Osteoblast (primary cell): ENCODE measurements around the gene COPG1. TPM values are rescaled to one million over a fixed set of nuclear protein-coding genes. Genes with fewer than 3 reads are reported as not detected.

Experiments
- DNase-seq: peaks from one replicate; pipeline ENCODE4 v3.0.0; 2011; ENCODE audit warnings: low spot score, mixed read lengths; ENCODE audit not compliant: insufficient read length; ENCODE audit errors: missing footprints
- H2AFZ ChIP-seq: 2 replicates; pipeline ENCODE4 v1.6.0; 2011; ENCODE audit warnings: mild to moderate bottlenecking, low read length
- H3K27ac ChIP-seq: 2 replicates; pipeline ENCODE4 v1.5.1; 2011; ENCODE audit warnings: mild to moderate bottlenecking, low read depth, low read length, moderate library complexity
- H3K27me3 ChIP-seq: 2 replicates; pipeline ENCODE4 v1.6.0; 2012; ENCODE audit warnings: mild to moderate bottlenecking, control low read depth, inconsistent platforms, low read length, moderate library complexity; ENCODE audit not compliant: insufficient read depth
- H3K36me3 ChIP-seq: 2 replicates; pipeline ENCODE4 v1.5.1; 2011; ENCODE audit warnings: mild to moderate bottlenecking, low read length, control low read depth, moderate library complexity; ENCODE audit not compliant: insufficient read depth
- H3K4me1 ChIP-seq: 2 replicates; pipeline ENCODE4 v1.5.1; 2011; ENCODE audit warnings: mild to moderate bottlenecking, low read length, control low read depth, moderate library complexity; ENCODE audit not compliant: insufficient read depth
- H3K4me2 ChIP-seq: 2 replicates; pipeline ENCODE4 v1.6.0; 2011; ENCODE audit warnings: mild to moderate bottlenecking, low read length; ENCODE audit not compliant: insufficient read depth
- H3K4me3 ChIP-seq: fragments of 200-600 bp; sonication (generic); 3 replicates; pipeline ENCODE4 v1.5.1; 2012; ENCODE audit warnings: mild to moderate bottlenecking, low read length, inconsistent platforms; ENCODE audit not compliant: insufficient read depth
- H3K79me2 ChIP-seq: 2 replicates; pipeline ENCODE4 v1.6.0; 2012; ENCODE audit warnings: mild to moderate bottlenecking, low read length, control low read depth, inconsistent platforms; ENCODE audit not compliant: insufficient read depth
- H3K9me3 ChIP-seq: 2 replicates; pipeline ENCODE4 v1.5.1; 2011; ENCODE audit warnings: low read depth, low read length, control low read depth
- H4K20me1 ChIP-seq: 2 replicates; pipeline ENCODE4 v1.6.0; 2012; ENCODE audit warnings: mild to moderate bottlenecking, low read length, control low read depth; ENCODE audit not compliant: insufficient read depth
- total RNA-seq: library from RNA; depleted of rRNA; stranded (reverse); fragments of >200 nt; gene quantifications from 2 replicates; pipeline ENCODE4 v1.2.3, GENCODE V29; 2012
- TF ChIP-seq, protein P1 (sequence below): IDR thresholded peaks from 2 replicates; pipeline ENCODE4 v1.5.1; 2011; ENCODE audit warnings: mild to moderate bottlenecking, low read depth, low read length, moderate library complexity; ENCODE audit errors: extremely low read depth

The COPG1 gene
- total RNA-seq, 1 donor, result 297 TPM

DNA sequence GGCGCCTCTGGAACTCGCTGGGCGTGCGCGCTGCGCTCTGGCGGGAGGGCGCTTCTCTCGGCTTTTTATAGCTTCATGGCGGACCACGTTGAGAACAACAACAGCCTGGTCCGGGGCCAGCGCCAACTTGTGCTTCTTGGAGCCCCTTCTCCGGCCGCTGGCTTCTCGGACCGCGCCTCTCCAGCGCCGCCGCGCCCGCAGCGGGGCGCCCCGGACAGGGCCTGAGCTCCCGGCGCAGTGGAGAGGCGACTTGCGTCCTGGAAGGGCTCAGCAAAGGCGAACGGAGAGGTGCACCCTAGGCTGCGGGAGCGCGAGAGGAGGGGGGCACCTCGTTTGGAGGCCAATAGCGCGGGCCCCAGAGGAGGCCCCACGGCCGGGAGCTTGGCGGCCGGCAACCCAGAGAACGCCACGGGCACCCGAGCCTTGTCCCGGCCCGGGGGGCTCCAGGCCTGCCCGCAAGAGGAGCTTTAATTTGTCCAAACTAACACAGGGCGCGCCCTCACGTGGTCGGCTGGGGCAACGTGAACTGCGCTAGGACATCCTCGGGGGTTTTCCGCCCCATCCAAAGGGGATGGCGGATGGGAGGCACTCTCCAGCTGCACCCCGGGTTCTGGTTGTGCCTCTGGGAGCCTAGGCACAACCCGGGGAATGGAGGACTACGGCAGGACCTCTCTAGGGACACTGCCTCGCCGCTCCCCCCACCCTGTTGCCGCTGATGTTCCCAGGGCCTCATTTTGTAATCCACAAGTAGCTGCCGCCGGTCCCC is 67.0 kb downstream of the COPG1 start:
- Histone ChIP-seq H3K4me2 (peak overlapping the region; percentile 87), H3K4me1 (peaks cover 14% of the 10 kb centered on the region), H3K4me3 (peak overlapping the region; percentile 86), H2AFZ (peak overlapping the region; percentile 98), H3K27ac (peak overlapping the region; percentile 72), H3K9me3 (no peaks in the 10 kb centered on the region), H3K36me3 (no peaks in the 10 kb centered on the region), H4K20me1 (peaks cover 4% of the 10 kb centered on the region), H3K27me3 (no peaks in the 10 kb centered on the region), H3K79me2 (peaks cover 7% of the 10 kb centered on the region)
- DNase-seq, result peak; percentile 98
- TF ChIP-seq, protein P1, sequence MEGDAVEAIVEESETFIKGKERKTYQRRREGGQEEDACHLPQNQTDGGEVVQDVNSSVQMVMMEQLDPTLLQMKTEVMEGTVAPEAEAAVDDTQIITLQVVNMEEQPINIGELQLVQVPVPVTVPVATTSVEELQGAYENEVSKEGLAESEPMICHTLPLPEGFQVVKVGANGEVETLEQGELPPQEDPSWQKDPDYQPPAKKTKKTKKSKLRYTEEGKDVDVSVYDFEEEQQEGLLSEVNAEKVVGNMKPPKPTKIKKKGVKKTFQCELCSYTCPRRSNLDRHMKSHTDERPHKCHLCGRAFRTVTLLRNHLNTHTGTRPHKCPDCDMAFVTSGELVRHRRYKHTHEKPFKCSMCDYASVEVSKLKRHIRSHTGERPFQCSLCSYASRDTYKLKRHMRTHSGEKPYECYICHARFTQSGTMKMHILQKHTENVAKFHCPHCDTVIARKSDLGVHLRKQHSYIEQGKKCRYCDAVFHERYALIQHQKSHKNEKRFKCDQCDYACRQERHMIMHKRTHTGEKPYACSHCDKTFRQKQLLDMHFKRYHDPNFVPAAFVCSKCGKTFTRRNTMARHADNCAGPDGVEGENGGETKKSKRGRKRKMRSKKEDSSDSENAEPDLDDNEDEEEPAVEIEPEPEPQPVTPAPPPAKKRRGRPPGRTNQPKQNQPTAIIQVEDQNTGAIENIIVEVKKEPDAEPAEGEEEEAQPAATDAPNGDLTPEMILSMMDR, result peak; percentile 40

DNA sequence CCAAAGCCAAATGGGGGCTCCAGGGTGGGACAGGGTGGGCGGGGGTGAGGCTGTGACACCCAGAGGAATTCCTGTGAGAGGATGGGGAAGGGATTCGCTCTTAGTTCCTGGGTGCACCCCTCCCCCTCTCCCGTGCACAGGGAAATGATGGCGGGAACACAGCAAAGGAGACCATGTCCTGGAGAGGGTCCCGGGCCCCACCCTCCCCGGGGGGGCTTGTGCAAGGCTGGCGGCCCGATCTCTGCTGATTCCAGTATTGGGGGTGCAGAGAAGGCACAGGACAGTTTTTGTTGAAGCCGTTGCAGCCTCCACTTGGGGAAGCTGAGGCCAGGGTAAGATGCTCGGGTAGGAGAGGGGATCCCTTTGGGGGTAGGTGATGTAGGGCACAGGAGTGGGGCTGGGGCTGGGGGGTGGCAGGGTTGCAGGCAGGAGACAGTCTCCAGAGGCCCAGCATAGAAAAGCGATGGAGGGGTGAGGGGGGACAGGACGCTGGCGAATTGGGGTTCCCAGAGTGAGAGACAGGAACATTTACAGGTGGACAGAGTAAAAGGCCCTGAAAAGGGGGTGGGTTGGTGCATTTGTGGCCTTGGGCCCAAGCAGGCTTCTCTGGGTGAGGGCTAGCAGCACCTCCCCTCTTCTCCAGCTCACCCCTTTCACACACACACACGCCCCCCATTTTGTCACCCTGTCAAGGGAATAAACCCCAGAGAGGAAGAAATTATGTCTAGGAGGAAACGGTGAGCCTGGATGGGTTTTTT is 67.8 kb downstream of the COPG1 start:
- peak; percentile 18 for DNase-seq
- peaks cover 4% of the 10 kb centered on the region for H4K20me1 ChIP-seq
- H2AFZ ChIP-seq, result peak overlapping the region; percentile 98

DNA sequence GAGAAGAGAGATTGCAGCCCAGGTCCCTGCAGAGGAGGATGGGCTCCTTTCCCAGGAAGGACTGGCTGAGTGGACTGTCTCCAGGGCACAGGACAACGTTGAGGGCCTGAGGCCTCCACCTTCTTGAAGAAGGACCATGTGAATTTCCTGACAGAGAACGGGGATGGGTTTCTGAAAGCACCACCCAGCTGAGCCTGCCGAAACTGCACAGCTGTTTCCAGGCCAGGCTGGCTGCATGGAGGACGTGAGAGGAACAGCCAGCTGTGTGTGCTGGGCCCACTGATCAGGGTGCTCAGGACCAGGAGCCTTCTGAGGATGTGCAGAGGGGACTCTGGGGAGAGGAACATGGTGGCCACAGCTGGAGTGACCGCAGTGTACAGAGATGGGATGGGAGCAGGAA is 68.4 kb downstream of the COPG1 start:
- DNase-seq, result peak; percentile 48
- TF ChIP-seq, protein P1, result no peak
- Histone ChIP-seq H3K27me3 (no peaks in the 10 kb centered on the region), H3K79me2 (peaks cover 7% of the 10 kb centered on the region), H3K27ac (no peak overlapping the region), H3K9me3 (no peaks in the 10 kb centered on the region), H3K4me3 (no peak overlapping the region), H2AFZ (no peak overlapping the region), H3K36me3 (no peaks in the 10 kb centered on the region), H3K4me1 (peaks cover 14% of the 10 kb centered on the region), H4K20me1 (peaks cover 4% of the 10 kb centered on the region), H3K4me2 (no peak overlapping the region)

More for the DNA sequence above, 67.8 kb downstream of the COPG1 start:
- Histone ChIP-seq H3K27ac (peak overlapping the region; percentile 72), H3K79me2 (peaks cover 7% of the 10 kb centered on the region), H3K4me1 (peaks cover 14% of the 10 kb centered on the region), H3K9me3 (no peaks in the 10 kb centered on the region), H3K27me3 (no peaks in the 10 kb centered on the region), H3K36me3 (no peaks in the 10 kb centered on the region), H3K4me3 (peak overlapping the region; percentile 86), H3K4me2 (peak overlapping the region; percentile 87)
- TF ChIP-seq, protein P1, result no peak

DNA sequence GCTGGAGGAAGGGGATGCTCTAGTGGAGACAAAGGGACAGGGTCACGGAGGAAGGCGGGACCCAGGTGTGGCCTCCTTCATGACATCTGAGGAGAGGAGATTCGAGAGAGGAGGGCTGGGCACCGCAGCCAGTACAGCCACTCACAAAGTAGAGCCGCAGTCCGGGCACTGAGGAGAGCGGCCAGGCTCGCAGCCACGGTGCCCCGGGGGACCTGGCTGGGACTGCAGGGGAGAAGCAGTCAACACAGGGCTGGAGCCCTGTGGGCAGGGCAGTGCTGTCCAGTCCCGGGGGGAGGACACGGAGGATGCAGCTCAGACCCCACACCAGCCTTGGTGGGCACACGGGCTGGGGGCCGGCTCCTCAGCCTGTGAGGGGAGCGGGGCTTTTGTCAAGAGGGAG is 69.5 kb downstream of the COPG1 start:
- H4K20me1 ChIP-seq, result no peaks in the 10 kb centered on the region
- H3K79me2 ChIP-seq, result peaks cover 7% of the 10 kb centered on the region
- H3K27me3 ChIP-seq, result no peaks in the 10 kb centered on the region
- peak; percentile 75 for DNase-seq
- no peak overlapping the region for H3K27ac ChIP-seq
- H3K9me3 ChIP-seq, result no peaks in the 10 kb centered on the region
- H3K4me1 ChIP-seq, result peaks cover 12% of the 10 kb centered on the region
- TF ChIP-seq, protein P1, result no peak
- no peak overlapping the region for H3K4me3 ChIP-seq
- no peaks in the 10 kb centered on the region for H3K36me3 ChIP-seq
- no peak overlapping the region for H2AFZ ChIP-seq
- H3K4me2 ChIP-seq, result no peak overlapping the region
